AG10803 (cell line): Measurements from ENCODE around the gene CHRNB4.

Experiments
- DNase-seq: peaks from one replicate; pipeline ENCODE4 v3.0.0; 2010; ENCODE audit warnings: low read depth
- H3K4me3 ChIP-seq: 2 replicates; pipeline ENCODE4 v1.5.1; 2011; ENCODE audit warnings: mild to moderate bottlenecking, low read length, control low read depth
- TF ChIP-seq, protein P1 (sequence below): conservative IDR thresholded peaks from 2 replicates; pipeline ENCODE4 v1.5.1; 2011; ENCODE audit warnings: mild to moderate bottlenecking, low read length, control low read depth, inconsistent platforms

CHRNB4 gene

DNA sequence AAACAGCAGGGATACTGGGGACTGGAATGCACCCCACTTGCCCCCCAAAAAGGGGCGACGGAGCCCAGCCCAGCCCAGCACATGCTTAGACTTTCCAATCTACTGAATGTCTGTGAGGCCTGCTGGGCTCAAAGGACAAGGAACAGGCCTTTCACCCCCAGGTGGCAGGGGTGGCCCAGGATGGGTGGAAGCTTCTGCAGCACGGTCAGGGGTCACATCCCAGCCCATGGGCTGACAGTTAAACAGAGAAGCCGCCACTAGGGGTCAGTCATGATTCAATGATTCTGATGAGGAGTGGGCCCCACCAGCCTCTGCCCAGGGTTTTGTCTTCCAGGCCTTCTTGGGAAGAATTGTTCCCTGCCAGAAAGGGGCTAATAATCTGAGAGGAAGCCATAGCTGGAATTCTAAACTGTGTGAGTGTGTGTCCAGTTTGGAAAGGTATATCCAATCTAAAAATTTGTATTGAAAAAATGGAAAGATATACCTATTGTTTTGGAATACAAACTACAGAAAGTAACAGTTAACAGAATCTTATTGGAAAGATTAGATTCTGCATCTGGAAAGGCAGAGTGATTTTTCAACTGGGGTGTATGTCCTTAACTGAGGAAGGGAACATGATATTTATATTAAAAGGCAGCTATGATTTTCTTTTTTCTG is 2.2 kb downstream of the CHRNB4 start:
- TF ChIP-seq, protein P1, sequence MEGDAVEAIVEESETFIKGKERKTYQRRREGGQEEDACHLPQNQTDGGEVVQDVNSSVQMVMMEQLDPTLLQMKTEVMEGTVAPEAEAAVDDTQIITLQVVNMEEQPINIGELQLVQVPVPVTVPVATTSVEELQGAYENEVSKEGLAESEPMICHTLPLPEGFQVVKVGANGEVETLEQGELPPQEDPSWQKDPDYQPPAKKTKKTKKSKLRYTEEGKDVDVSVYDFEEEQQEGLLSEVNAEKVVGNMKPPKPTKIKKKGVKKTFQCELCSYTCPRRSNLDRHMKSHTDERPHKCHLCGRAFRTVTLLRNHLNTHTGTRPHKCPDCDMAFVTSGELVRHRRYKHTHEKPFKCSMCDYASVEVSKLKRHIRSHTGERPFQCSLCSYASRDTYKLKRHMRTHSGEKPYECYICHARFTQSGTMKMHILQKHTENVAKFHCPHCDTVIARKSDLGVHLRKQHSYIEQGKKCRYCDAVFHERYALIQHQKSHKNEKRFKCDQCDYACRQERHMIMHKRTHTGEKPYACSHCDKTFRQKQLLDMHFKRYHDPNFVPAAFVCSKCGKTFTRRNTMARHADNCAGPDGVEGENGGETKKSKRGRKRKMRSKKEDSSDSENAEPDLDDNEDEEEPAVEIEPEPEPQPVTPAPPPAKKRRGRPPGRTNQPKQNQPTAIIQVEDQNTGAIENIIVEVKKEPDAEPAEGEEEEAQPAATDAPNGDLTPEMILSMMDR, result peak; percentile 52
- DNase-seq, result peak; percentile 8

DNA sequence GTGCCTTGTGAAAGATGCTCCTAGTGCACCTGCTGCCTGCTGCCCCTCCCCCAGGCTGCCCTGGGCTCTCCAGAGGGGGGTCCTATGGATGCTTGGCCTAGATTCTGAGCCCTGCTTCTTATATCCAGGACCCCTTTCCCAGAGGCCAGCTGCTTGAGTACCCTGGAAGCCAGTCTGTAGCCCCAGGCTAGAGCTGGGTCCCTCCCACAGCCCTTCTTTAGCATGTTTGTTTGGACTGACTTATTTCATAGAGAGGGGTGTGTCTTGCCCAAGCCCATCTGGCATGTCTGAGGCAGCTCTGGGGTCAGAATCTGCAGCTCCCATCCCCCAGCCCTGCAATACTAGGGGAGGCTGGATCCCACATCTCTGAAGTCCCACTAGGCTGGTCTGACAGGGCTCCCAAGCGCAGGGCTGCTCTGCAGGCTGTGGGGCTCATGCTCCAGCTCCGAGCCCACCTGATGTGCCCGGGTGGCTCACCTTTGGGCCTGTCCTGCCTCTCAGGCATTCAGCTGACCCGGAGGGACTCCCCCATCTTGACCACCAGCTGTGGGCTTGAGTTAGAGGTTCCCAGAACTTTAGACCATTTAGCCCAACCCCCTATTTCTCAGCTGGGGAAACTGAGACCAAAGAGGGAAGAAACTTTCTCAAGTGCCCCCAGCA is 3.1 kb downstream of the CHRNB4 start:
- TF ChIP-seq, protein P1, result no peak
- DNase-seq, result no peak

More for the DNA sequence above, 2.2 kb downstream of the CHRNB4 start:
- H3K4me3 ChIP-seq, result no peak overlapping the region

DNA sequence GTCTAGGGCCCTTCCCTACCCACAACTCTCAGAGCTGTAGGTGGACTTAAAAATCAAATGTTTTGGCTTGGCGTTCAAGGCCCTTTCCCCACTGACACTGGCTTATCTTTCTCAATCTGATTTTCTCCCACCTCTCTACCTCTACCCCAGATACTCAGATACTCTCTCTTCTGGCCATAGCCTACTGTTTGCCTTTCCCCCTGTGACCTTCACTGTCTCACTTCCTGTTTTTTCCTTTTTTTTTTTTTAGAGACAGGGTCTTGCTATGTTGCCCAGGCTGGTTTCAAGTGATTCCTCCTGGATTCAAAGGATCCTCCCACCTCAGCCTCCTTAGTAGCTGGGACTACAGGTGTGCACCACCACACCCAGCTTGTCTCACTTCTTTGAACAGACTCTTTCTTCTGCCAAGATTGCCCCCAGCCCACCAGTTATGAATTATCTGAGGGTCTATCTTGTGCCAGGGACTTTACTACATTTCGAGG is 4.6 kb downstream of the CHRNB4 start:
- no peak for DNase-seq
- no peak overlapping the region for H3K4me3 ChIP-seq
- TF ChIP-seq, protein P1, result no peak

More for the DNA sequence above, 3.1 kb downstream of the CHRNB4 start:
- H3K4me3 ChIP-seq, result no peak overlapping the region

DNA sequence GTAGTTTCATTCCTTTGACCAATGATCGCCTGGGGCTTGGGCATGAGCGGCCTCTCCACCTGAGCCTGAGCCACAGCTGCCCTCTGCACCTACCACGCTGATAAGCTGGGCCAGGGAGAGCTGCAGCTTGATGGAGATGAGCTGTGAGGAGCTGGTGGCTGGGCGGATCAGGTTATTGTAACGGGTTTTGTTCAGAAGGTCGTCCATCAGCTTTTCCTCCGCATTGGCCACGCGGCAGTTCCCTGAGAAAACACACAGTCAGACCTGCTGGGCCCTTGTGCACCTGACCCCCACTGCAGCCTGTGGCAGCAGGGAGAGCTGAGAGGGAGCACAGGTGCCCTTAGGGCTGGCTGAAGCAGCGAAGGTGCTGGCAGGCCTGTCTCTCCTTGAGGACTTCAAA is 5.7 kb downstream of the CHRNB4 start:
- H3K4me3 ChIP-seq, result no peak overlapping the region
- TF ChIP-seq, protein P1, result no peak
- no peak for DNase-seq

DNA sequence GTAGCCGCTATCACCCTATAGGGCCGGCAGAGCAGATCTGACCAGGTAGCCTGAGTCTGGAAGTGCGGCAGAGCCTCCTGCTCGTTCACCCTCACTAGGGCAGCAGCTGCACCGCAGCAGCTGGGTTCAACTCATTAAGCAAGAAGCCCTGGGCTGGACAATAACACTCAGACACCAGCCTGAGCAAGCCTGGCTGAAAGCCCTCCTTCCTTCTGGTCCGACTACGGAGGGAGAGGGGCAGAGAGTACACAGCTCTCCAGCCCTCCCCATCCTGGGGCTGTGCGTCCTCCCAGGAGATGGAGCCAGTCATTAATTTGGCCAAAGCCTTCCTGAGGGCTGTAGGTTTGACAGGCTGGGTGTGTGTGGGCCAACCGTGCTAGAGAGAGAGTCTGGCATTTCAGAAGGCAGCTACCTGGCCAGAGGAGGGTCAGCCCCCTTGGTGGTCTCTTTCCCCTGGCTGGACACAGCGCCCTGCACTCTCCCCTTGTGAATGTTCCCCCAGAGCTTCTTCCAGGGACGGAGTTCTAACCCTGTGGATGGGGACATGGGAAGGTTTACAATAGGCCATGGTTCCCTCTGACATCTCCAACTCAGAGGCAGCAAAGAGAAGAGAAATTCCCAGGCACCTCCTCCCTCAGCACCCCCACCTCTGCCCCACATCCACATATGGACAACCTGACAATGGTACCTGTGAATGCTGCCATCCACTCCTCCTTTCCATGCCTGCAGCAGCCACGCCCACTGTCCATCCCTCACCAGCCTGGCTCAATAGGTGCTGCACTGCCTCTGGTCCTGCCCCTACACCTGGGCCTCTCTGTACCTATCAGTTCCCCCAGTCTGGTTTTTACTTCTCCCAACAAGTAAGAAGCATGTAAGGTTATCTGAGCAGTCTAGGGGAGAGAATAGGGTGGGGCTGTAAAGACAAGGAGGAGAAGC is 6.5 kb downstream of the CHRNB4 start:
- no peak for DNase-seq
- TF ChIP-seq, protein P1, result no peak
- no peak overlapping the region for H3K4me3 ChIP-seq

DNA sequence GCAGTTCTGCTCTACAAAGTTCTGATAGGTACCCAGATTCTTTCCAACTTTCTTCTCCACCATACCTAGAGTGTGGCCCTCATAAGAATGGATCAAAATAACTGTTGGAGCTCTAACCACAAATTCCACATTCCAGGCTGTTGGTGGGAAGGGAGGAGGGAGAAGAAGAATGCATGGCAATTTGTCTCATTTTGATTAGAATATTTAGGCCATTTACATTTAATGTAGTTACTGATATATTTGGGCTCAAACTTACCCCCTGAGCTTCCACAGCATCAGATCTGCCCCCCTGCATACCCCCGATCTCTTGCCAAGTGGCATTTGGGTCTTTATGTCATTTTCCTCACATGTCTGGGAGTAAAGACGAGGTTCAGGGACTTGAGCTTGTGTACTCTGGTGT is 7.7 kb downstream of the CHRNB4 start:
- H3K4me3 ChIP-seq, result no peak overlapping the region
- TF ChIP-seq, protein P1, result no peak
- DNase-seq, result no peak
